Gastrocnemius medialis (tissue), 4 donors: ENCODE data around the gene DIP2C. TPM values are rescaled to one million over a fixed set of nuclear protein-coding genes. Genes with fewer than 3 reads are reported as not detected.

Source experiments
- ATAC-seq, 2 donors: fragments of 150-250 bp; one replicate each; pipeline ENCODE4 v1.9.1; 2016
- DNase-seq, 2 donors: peaks; one replicate each; pipeline ENCODE4 v3.0.0-alpha.2; 2019
- H3K27ac ChIP-seq, 4 donors: fragments of 200-600 bp; sonication (generic); 1 replicate in 1 of 4; 2 replicates in 3 of 4; pipeline ENCODE4 v1.5.1; 2016 to 2018; ENCODE audit warnings: mild to moderate bottlenecking in 2 of 4, moderate library complexity in 1 of 4
- H3K27me3 ChIP-seq, 3 donors: fragments of 200-600 bp; sonication (generic) in 2 of 3; 1 replicate in 1 of 3; 2 replicates in 2 of 3; pipeline versions ENCODE4 v1.5.1 to v1.6.0; 2016 to 2019; ENCODE audit warnings: mild to moderate bottlenecking in 1 of 3, moderate library complexity in 1 of 3
- H3K36me3 ChIP-seq, 2 donors: fragments of 200-600 bp; sonication (generic) in 1 of 2; one replicate each; pipeline ENCODE4 v1.5.1; 2017 to 2018
- H3K4me1 ChIP-seq, 2 donors: fragments of 200-600 bp; sonication (generic) in 1 of 2; one replicate each; pipeline ENCODE4 v1.5.1; 2016 to 2017; ENCODE audit warnings: mild to moderate bottlenecking in 2 of 2
- H3K4me3 ChIP-seq, 4 donors: fragments of 200-600 bp; sonication (generic) in 3 of 4; 1 replicate in 1 of 4; 2 replicates in 3 of 4; pipeline ENCODE4 v1.5.1; 2016 to 2019; ENCODE audit warnings: mild to moderate bottlenecking in 2 of 4
- H3K9me3 ChIP-seq, 3 donors: fragments of 200-600 bp; sonication (generic) in 2 of 3; 1 replicate in 1 of 3; 2 replicates in 2 of 3; pipeline ENCODE4 v1.5.1; 2016 to 2019
- POLR2A ChIP-seq, 2 donors: fragments of 450-650 bp; IDR thresholded peaks; one replicate each; pipeline ENCODE4 v1.6.1; 2017; ENCODE audit warnings: antibody characterized with exemption in 2 of 2, mild to moderate bottlenecking in 2 of 2, moderate library complexity in 2 of 2
- in situ Hi-C, 4 donors: fragments of 200-750 bp; cut with MboI; loops; one replicate each; pipeline versions ENCODE4 v1.15.0 to v1.8.0; 2017; ENCODE audit warnings: low sequenced_read_pairs in 4 of 4
- intact Hi-C: fragments of 100-400 bp; cut with DNase I; formaldehyde crosslinking; loops from one replicate; pipeline ENCODE4 v1.15.1; 2023; ENCODE audit warnings: low total_unique reads
- total RNA-seq, 4 donors: library from RNA; depleted of rRNA; stranded (reverse); fragments of >200 nt; gene quantifications; one replicate each; pipeline versions ENCODE4 v1.1.0 to v1.2.3, GENCODE V29; 2016
- TF ChIP-seq, protein P1 (sequence below), 5 experiments: fragments of 450-650 bp in 3 of 5; fragments of 200-600 bp in 2 of 5; sonication (generic) in 2 of 5; IDR thresholded peaks in 4 of 5; conservative IDR thresholded peaks in 1 of 5; 1 replicate in 4 of 5; 2 replicates in 1 of 5; pipeline ENCODE4 v1.5.1; 2016 to 2019; ENCODE audit warnings: antibody characterized with exemption in 5 of 5, mild to moderate bottlenecking in 3 of 5, moderate library complexity in 3 of 5

The DIP2C gene
- total RNA-seq, 4 donors from 2014 or later = 19.1 to 60.0 (median 30.2) TPM

GRCh38 chr10:609262-609658, 80.2 kb downstream of the DIP2C start:
- no peaks in the 10 kb centered on the region for H3K27me3 ChIP-seq
- H3K4me1 ChIP-seq = peaks cover 23 to 36% of the 10 kb centered on the region in 2 donors
- no peaks in the 10 kb centered on the region for H3K36me3 ChIP-seq
- ATAC-seq = no peak
- intact Hi-C loops = no loop called here
- no peak overlapping the region for H3K27ac ChIP-seq
- H3K9me3 ChIP-seq = no peaks in the 10 kb centered on the region
- no peak for TF ChIP-seq POLR2A (IDR thresholded peaks at IDR 0.05)
- TF ChIP-seq, protein P1, sequence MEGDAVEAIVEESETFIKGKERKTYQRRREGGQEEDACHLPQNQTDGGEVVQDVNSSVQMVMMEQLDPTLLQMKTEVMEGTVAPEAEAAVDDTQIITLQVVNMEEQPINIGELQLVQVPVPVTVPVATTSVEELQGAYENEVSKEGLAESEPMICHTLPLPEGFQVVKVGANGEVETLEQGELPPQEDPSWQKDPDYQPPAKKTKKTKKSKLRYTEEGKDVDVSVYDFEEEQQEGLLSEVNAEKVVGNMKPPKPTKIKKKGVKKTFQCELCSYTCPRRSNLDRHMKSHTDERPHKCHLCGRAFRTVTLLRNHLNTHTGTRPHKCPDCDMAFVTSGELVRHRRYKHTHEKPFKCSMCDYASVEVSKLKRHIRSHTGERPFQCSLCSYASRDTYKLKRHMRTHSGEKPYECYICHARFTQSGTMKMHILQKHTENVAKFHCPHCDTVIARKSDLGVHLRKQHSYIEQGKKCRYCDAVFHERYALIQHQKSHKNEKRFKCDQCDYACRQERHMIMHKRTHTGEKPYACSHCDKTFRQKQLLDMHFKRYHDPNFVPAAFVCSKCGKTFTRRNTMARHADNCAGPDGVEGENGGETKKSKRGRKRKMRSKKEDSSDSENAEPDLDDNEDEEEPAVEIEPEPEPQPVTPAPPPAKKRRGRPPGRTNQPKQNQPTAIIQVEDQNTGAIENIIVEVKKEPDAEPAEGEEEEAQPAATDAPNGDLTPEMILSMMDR (IDR thresholded peaks at IDR 0.05 in 4 of 5, conservative IDR thresholded peaks at IDR 0.05 in 1 of 5) = no peak
- H3K4me3 ChIP-seq = no peak overlapping the region
- DNase-seq = no peak
- in situ Hi-C loops = no loop called here

GRCh38 chr10:608331-609261, 80.9 kb downstream of the DIP2C start:
- TF ChIP-seq POLR2A (IDR thresholded peaks at IDR 0.05) = no peak
- TF ChIP-seq, protein P1 (IDR thresholded peaks at IDR 0.05 in 4 of 5, conservative IDR thresholded peaks at IDR 0.05 in 1 of 5) = no peak
- no peaks in the 10 kb centered on the region for H3K9me3 ChIP-seq
- in situ Hi-C loops (no loop called here), intact Hi-C loops (no loop called here)
- DNase-seq = no peak
- H3K27ac ChIP-seq = no peak overlapping the region
- peaks cover 17 to 35% of the 10 kb centered on the region in 2 donors for H3K4me1 ChIP-seq
- H3K36me3 ChIP-seq = no peaks in the 10 kb centered on the region
- H3K27me3 ChIP-seq = no peaks in the 10 kb centered on the region
- H3K4me3 ChIP-seq = no peak overlapping the region
- ATAC-seq = no peak

DNA sequence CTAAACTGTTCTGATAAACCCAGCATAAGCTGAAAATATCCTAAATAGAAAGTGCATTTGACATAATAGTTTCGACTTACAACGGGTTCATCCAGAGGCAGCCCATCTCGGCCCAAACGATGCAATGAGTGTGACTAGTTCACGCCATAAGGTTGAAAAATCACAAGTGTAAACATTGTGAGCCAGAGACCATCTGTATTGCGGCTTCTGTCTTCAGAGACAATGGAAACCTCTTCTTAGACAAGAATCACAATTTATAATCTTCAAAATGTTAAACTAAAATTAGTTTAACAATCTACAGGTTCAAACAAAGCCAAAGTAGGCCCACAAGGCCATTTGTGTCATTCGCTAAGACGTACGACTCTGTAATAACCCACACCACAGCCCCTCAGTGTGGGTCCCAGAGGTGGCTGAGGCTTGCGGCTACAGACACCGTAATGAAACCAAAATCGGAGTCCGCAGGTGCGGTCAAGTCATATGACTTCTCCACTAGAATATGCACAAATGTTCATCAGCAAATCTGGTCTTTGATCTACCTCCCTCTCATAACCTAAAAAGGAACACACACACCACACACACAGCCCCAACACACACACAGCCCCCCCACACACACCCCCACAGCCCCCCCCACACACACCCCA, 81.8 kb downstream of the DIP2C start:
- H3K4me3 ChIP-seq = no peak overlapping the region
- DNase-seq (no peak), ATAC-seq (no peak)
- H3K4me1 ChIP-seq = peaks cover 7 to 28% of the 10 kb centered on the region in 2 donors
- intact Hi-C loops = no loop called here
- no peak for TF ChIP-seq POLR2A (IDR thresholded peaks at IDR 0.05)
- TF ChIP-seq, protein P1 (IDR thresholded peaks at IDR 0.05 in 4 of 5, conservative IDR thresholded peaks at IDR 0.05 in 1 of 5) = no peak
- in situ Hi-C loops = no loop called here
- H3K36me3 ChIP-seq = no peaks in the 10 kb centered on the region
- H3K27me3 ChIP-seq = no peaks in the 10 kb centered on the region
- no peak overlapping the region for H3K27ac ChIP-seq
- H3K9me3 ChIP-seq = no peaks in the 10 kb centered on the region

DNA sequence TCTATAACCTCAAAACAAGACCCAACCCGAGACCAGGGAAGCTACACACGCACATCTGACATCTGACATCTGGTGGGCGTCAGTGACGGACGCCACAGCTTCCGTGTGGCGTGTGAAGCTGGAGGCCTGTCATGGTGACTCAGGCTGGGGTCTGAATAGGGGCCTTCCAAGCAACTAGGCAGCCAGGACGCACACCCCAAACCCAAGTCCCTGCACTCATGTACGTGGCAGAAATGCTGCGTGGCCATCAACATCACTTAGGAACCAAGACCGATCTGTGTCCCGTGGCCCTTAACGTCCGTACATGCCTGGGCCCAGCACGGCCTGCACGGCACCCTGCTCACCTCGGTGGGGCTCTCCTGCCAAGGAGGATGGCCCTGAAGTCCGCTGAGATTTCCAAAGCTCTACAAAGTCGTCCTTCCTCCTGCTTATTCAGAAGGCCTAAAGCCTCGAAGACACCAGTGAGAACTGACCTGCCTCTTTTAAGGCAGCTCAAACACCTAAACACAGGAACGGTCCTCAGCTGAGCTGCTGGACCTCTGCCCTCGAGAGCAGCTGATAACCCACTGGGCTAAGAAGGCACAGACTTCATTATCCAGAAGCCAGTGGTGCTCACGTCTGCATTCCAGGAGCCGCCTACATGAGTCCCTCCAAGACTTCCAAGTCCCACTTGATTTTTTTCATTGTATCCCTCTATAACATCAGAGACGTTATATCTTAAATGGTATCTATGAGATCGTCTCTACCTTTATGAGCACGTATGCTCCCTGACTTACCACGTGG, 82.5 kb downstream of the DIP2C start:
- no peaks in the 10 kb centered on the region for H3K36me3 ChIP-seq
- no peaks in the 10 kb centered on the region for H3K27me3 ChIP-seq
- peaks cover 3 to 31% of the 10 kb centered on the region in 2 donors for H3K4me1 ChIP-seq
- no peak overlapping the region for H3K27ac ChIP-seq
- no peak for ATAC-seq
- no peak for TF ChIP-seq POLR2A (IDR thresholded peaks at IDR 0.05)
- TF ChIP-seq, protein P1 (IDR thresholded peaks at IDR 0.05 in 4 of 5, conservative IDR thresholded peaks at IDR 0.05 in 1 of 5) = no peak
- intact Hi-C loops = no loop called here
- in situ Hi-C loops = no loop called here
- no peaks in the 10 kb centered on the region for H3K9me3 ChIP-seq
- DNase-seq = no peak
- no peak overlapping the region for H3K4me3 ChIP-seq
